Glutamatergic neuron (in vitro differentiated cells): ENCODE measurements around the gene ZNF845. TPM values are rescaled to one million over a fixed set of nuclear protein-coding genes. Genes with fewer than 3 reads are reported as not detected.

Source experiments
- DNase-seq: peaks from one replicate; pipeline ENCODE4 v3.0.0; 2022
- H3K27ac Mint-ChIP-seq: one replicate; pipeline ENCODE4 v1.8.0; 2020; ENCODE audit warnings: mild to moderate bottlenecking, mixed read lengths, inconsistent platforms; ENCODE audit not compliant: unreplicated experiment
- H3K27me3 Mint-ChIP-seq: one replicate; pipeline ENCODE4 v1.8.0; 2020; ENCODE audit warnings: mild to moderate bottlenecking, moderate library complexity, mixed read lengths, inconsistent platforms; ENCODE audit not compliant: unreplicated experiment
- H3K36me3 Mint-ChIP-seq: one replicate; pipeline ENCODE4 v1.8.0; 2020; ENCODE audit warnings: mild to moderate bottlenecking, mixed read lengths, inconsistent platforms; ENCODE audit not compliant: unreplicated experiment
- H3K4me1 Mint-ChIP-seq: one replicate; pipeline ENCODE4 v1.8.0; 2020; ENCODE audit warnings: mild to moderate bottlenecking, low read depth, mixed read lengths, inconsistent platforms; ENCODE audit not compliant: unreplicated experiment
- H3K4me3 Mint-ChIP-seq: one replicate; pipeline ENCODE4 v1.8.0; 2020; ENCODE audit warnings: mild to moderate bottlenecking, mixed read lengths, inconsistent platforms; ENCODE audit not compliant: unreplicated experiment
- H3K9me3 Mint-ChIP-seq: one replicate; pipeline ENCODE4 v1.8.0; 2020; ENCODE audit warnings: mild to moderate bottlenecking, moderate library complexity, mixed read lengths, inconsistent platforms; ENCODE audit not compliant: unreplicated experiment
- CTCF ChIP-seq: fragments of 200-600 bp; sonication (generic); IDR thresholded peaks from one replicate; pipeline ENCODE4 v1.5.0; 2021; ENCODE audit not compliant: partially characterized antibody, unreplicated experiment
- total RNA-seq: library from RNA; stranded (reverse); fragmentation: NEBNext Ultra II Directional; extraction: Animal tissue kit (Norgen Biotek cat#: 25700); gene quantifications from one replicate; pipeline ENCODE4 v1.2.1, GENCODE V29; 2021; ENCODE audit not compliant: unreplicated experiment

The ZNF845 gene
- total RNA-seq, 1 donor from 2014 or later, result 8.5 TPM

- Mint-ChIP-seq H3K36me3 (no peaks in the 10 kb centered on the region), H3K27me3 (no peaks in the 10 kb centered on the region), H3K4me1 (peaks cover 5% of the 10 kb centered on the region), H3K4me3 (peak overlapping the region; percentile 93), H3K27ac (peak overlapping the region; percentile 33), H3K9me3 (no peaks in the 10 kb centered on the region)
- TF ChIP-seq CTCF, result no peak
- DNase-seq, result peak; percentile 41
Measured at GRCh38 chr19:53365899-53366493, 32.4 kb downstream of the ZNF845 start.

- no peak overlapping the region for H3K4me3 Mint-ChIP-seq
- H3K9me3 Mint-ChIP-seq, result no peaks in the 10 kb centered on the region
- H3K27me3 Mint-ChIP-seq, result no peaks in the 10 kb centered on the region
- no peak overlapping the region for H3K27ac Mint-ChIP-seq
- no peaks in the 10 kb centered on the region for H3K36me3 Mint-ChIP-seq
- no peaks in the 10 kb centered on the region for H3K4me1 Mint-ChIP-seq
- DNase-seq, result no peak
- no peak for TF ChIP-seq CTCF
Measured at GRCh38 chr19:53372196-53372595, 38.6 kb downstream of the ZNF845 start.

- Mint-ChIP-seq H3K9me3 (no peaks in the 10 kb centered on the region), H3K4me3 (no peak overlapping the region), H3K4me1 (no peaks in the 10 kb centered on the region), H3K27me3 (no peaks in the 10 kb centered on the region), H3K27ac (no peak overlapping the region), H3K36me3 (no peaks in the 10 kb centered on the region)
- DNase-seq, result no peak
- TF ChIP-seq CTCF, result no peak
Measured at GRCh38 chr19:53374288-53374687, 40.7 kb downstream of the ZNF845 start.

- Mint-ChIP-seq H3K4me3 (no peak overlapping the region), H3K36me3 (no peaks in the 10 kb centered on the region), H3K4me1 (no peaks in the 10 kb centered on the region), H3K9me3 (no peaks in the 10 kb centered on the region), H3K27me3 (no peaks in the 10 kb centered on the region), H3K27ac (no peak overlapping the region)
- TF ChIP-seq CTCF, result no peak
- DNase-seq, result no peak
Measured at GRCh38 chr19:53374743-53375142, 41.2 kb downstream of the ZNF845 start.

GRCh38 chr19:53381376-53381775 is 47.8 kb downstream of the ZNF845 start:
- no peak overlapping the region for H3K27ac Mint-ChIP-seq

More at GRCh38 chr19:53381376-53381775, 47.8 kb downstream of the ZNF845 start:
- DNase-seq, result no peak
- Mint-ChIP-seq H3K9me3 (peaks cover 10% of the 10 kb centered on the region), H3K4me1 (no peaks in the 10 kb centered on the region), H3K27me3 (peaks cover 2% of the 10 kb centered on the region), H3K36me3 (peaks cover 51% of the 10 kb centered on the region), H3K4me3 (no peak overlapping the region)
- no peak for TF ChIP-seq CTCF
